ENCODE data around the gene CD109.
"Not testable (repeated sequence)": the region's sequence is repeated elsewhere in the genome, so short reads cannot be mapped to it uniquely, and the experiment has no call there.

The CD109 gene

GRCh38 chr6:73671911-73672685 lies 23.9 kb upstream of the CD109 start:
- Mint-ChIP-seq H3K27me3 (peaks cover 48% of the 10 kb centered on the region), H3K4me3 (no peak overlapping the region), H3K27ac (no peak overlapping the region), H3K4me1 (peaks cover 8% of the 10 kb centered on the region), H3K9me3 (no peaks in the 10 kb centered on the region)
- no peak for DNase-seq
- ATAC-seq = no peak

- ATAC-seq = peak; percentile 86
- Mint-ChIP-seq H3K4me3 (no peak overlapping the region), H3K27me3 (peaks cover 52% of the 10 kb centered on the region), H3K4me1 (peaks cover 11% of the 10 kb centered on the region), H3K27ac (no peak overlapping the region), H3K9me3 (no peaks in the 10 kb centered on the region)
- DNase-seq = peak; percentile 69 to 71
Observed at GRCh38 chr6:73675466-73676098, 20.4 kb upstream of the CD109 start.

DNA sequence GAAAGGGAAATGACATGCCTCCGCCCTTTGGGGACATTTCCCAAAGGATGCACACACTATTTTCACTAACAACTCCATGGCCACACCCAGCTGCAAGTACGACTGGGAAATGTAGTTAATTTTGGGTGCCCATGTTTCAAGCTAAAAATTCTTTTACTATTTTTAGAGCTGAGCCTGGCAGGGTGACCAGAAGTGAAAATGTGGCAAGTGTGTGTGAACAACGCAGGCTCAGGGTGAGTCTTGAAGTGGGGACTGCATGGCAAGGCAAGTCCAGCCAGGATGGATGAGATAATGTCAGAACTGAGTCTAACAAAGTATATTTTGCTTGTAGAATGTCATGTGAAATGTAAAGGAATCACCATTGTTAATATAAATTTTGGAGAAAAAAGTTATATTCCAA lies 17.0 kb upstream of the CD109 start:
- DNase-seq = no peak
- peaks cover 50% of the 10 kb centered on the region for H3K27me3 Mint-ChIP-seq
- H3K4me3 Mint-ChIP-seq = no peak overlapping the region
- H3K9me3 Mint-ChIP-seq = peaks cover 7 to 21% of the 10 kb centered on the region in 2 donors
- no peak for ATAC-seq
- H3K27ac Mint-ChIP-seq = no peak overlapping the region
- H3K4me1 Mint-ChIP-seq = peaks cover 12% of the 10 kb centered on the region

- Mint-ChIP-seq H3K27me3 (peaks cover 58% of the 10 kb centered on the region), H3K4me1 (peaks cover 12% of the 10 kb centered on the region), H3K9me3 (peaks cover 7 to 29% of the 10 kb centered on the region in 2 donors)
- not testable (repeated sequence) for H3K27ac Mint-ChIP-seq, ATAC-seq, H3K4me3 Mint-ChIP-seq, DNase-seq
Observed at GRCh38 chr6:73679846-73680245, 16.2 kb upstream of the CD109 start.

- Mint-ChIP-seq H3K27ac (no peak overlapping the region), H3K9me3 (peaks cover 7 to 29% of the 10 kb centered on the region in 2 donors), H3K27me3 (peaks cover 60% of the 10 kb centered on the region), H3K4me3 (no peak overlapping the region), H3K4me1 (peaks cover 12% of the 10 kb centered on the region)
- ATAC-seq = no peak
- DNase-seq = no peak
Observed at GRCh38 chr6:73680289-73680918, 15.6 kb upstream of the CD109 start.

DNA sequence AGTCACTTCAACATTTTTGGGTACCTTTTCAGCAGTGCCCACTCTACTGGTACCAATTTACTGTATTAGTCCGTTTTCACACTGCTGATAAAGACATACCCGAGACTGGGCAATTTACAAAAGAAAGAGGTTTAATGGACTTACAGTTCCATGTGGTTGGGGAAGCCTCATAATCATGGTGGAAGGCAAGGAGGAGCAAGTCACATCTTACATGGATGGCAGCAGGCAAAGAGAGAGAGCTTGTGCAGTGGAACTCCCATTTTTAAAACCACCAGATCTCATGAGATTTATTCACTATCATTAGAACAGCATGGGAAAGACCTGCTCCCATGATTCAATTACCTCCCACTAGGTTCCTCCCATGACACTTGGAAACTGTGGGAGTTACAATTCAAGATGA lies 12.4 kb upstream of the CD109 start:
- DNase-seq, H3K27ac Mint-ChIP-seq, H3K4me1 Mint-ChIP-seq, H3K4me3 Mint-ChIP-seq, ATAC-seq: not testable (repeated sequence)
- Mint-ChIP-seq H3K9me3 (peaks cover 7 to 29% of the 10 kb centered on the region in 2 donors), H3K27me3 (peaks cover 67% of the 10 kb centered on the region)

- DNase-seq (no peak), ATAC-seq (no peak)
- peaks cover 69% of the 10 kb centered on the region for H3K27me3 Mint-ChIP-seq
- H3K9me3 Mint-ChIP-seq = peaks cover 5 to 21% of the 10 kb centered on the region in 2 donors
- peaks cover 11% of the 10 kb centered on the region for H3K4me1 Mint-ChIP-seq
- H3K27ac Mint-ChIP-seq = no peak overlapping the region
- H3K4me3 Mint-ChIP-seq = no peak overlapping the region
Observed at GRCh38 chr6:73688351-73688750, 7.7 kb upstream of the CD109 start.

DNA sequence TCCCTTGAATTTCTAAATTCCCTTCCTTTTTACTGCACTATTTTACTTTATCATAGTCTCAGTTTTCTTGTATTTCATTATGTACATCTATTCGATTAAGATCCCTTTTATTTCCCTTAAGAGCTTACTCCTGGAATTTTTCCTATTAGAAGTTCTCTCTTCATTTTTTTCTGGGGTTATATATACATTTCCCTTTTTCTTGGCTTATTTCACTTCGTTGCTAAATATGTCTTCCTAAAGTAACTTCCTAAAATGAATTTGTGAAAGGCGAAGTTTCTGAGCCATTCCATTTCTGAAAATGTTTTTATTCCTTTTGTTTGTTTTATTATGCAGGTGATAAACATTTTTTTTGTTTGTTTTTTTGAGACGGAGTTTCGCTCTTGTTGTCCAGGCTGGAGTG lies 5.9 kb upstream of the CD109 start:
- Mint-ChIP-seq H3K9me3 (peaks cover 0 to 9% of the 10 kb centered on the region in 2 donors), H3K27ac (no peak overlapping the region), H3K4me3 (no peak overlapping the region), H3K4me1 (peaks cover 20% of the 10 kb centered on the region), H3K27me3 (peaks cover 52% of the 10 kb centered on the region)
- ATAC-seq (no peak), DNase-seq (no peak)

DNA sequence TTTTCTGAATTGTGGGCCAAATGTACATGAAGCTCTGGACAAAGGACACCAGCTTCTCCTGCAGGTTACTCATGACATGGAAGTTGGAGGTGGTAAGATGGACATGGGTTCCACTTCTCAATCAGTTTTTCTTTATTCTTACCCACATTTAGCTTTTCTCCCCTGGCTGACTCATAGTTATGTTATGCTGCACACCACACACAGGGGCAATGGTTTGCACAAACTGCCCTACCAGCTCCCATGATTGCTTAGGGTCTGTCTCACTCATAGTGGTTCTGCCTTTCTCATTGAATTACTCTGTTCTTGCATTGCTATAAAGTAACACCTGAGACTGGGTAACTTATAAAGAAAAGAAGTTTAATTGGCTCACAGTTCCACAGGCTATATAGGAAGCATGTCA lies 4.5 kb upstream of the CD109 start:
- Mint-ChIP-seq H3K9me3 (peaks cover 0 to 9% of the 10 kb centered on the region in 2 donors), H3K4me1 (peaks cover 30% of the 10 kb centered on the region), H3K4me3 (no peak overlapping the region), H3K27ac (no peak overlapping the region), H3K27me3 (peaks cover 42% of the 10 kb centered on the region)
- ATAC-seq = peak; percentile 40
- DNase-seq = no peak

GRCh38 chr6:73694711-73695411 lies 1.1 kb upstream of the CD109 start:
- H3K27ac Mint-ChIP-seq = peak overlapping the region; percentile 97 to 99
- peaks cover 56% of the 10 kb centered on the region for H3K4me1 Mint-ChIP-seq
- H3K9me3 Mint-ChIP-seq = peaks cover 0 to 9% of the 10 kb centered on the region in 2 donors
- peaks cover 31% of the 10 kb centered on the region for H3K27me3 Mint-ChIP-seq
- peak; percentile 1 for ATAC-seq
- H3K4me3 Mint-ChIP-seq = peak overlapping the region; percentile 87
- peak in 1 of 2 donors; percentile 13 for DNase-seq

- Mint-ChIP-seq H3K27ac (peak overlapping the region; percentile 77 to 94), H3K4me1 (peaks cover 50% of the 10 kb centered on the region), H3K4me3 (peak overlapping the region; percentile 87), H3K27me3 (peaks cover 10% of the 10 kb centered on the region), H3K9me3 (peaks cover 0 to 9% of the 10 kb centered on the region in 2 donors)
- DNase-seq (no peak), ATAC-seq (no peak)
Observed at GRCh38 chr6:73696966-73697655, 1.1 kb downstream of the CD109 start.

GRCh38 chr6:73699676-73700459 lies 3.9 kb downstream of the CD109 start:
- Mint-ChIP-seq H3K9me3 (no peaks in the 10 kb centered on the region), H3K4me3 (peak overlapping the region in 1 of 2 donors; percentile 10), H3K4me1 (peaks cover 51% of the 10 kb centered on the region), H3K27me3 (peaks cover 10% of the 10 kb centered on the region), H3K27ac (no peak overlapping the region)
- ATAC-seq (no peak), DNase-seq (no peak)

GRCh38 chr6:73702444-73702843 lies 6.4 kb downstream of the CD109 start:
- H3K27me3 Mint-ChIP-seq = peaks cover 7% of the 10 kb centered on the region
- peaks cover 30% of the 10 kb centered on the region for H3K4me1 Mint-ChIP-seq
- peak overlapping the region in 1 of 2 donors; percentile 28 for H3K27ac Mint-ChIP-seq
- H3K4me3 Mint-ChIP-seq = no peak overlapping the region
- DNase-seq = no peak
- no peaks in the 10 kb centered on the region for H3K9me3 Mint-ChIP-seq
- ATAC-seq = no peak

- Mint-ChIP-seq H3K4me3 (no peak overlapping the region), H3K27me3 (no peaks in the 10 kb centered on the region), H3K9me3 (no peaks in the 10 kb centered on the region), H3K4me1 (peaks cover 22% of the 10 kb centered on the region), H3K27ac (no peak overlapping the region)
- DNase-seq (no peak), ATAC-seq (no peak)
Observed at GRCh38 chr6:73703466-73703865, 7.5 kb downstream of the CD109 start.

Measured in stimulated activated naive CD8-positive, alpha-beta T cell treated with anti-CD3 and anti-CD28 coated beads, Interleukin-15, amount 100 ng/mL, for 72 hours (primary cell).